Cardiac muscle cell (in vitro differentiated cells and primary cell): Measurements from ENCODE around the gene ZNF652. TPM values are rescaled to one million over a fixed set of nuclear protein-coding genes. Genes with fewer than 3 reads are reported as not detected.

Source experiments
- DNase-seq, 2 donors: peaks; one replicate each; pipeline versions ENCODE4 v3.0.0 to v3.0.0-alpha.2; 2010 to 2017; ENCODE audit warnings: low read depth in 1 of 2, low spot score in 1 of 2
- H3K27ac ChIP-seq: fragments of 200-600 bp; sonication (generic); 2 replicates; pipeline ENCODE4 v1.5.1; 2016
- H3K27me3 ChIP-seq: fragments of 200-600 bp; sonication (generic); 2 replicates; pipeline ENCODE4 v1.6.0; 2016; ENCODE audit warnings: control low read depth
- H3K36me3 ChIP-seq: fragments of 200-600 bp; sonication (generic); 2 replicates; pipeline ENCODE4 v1.5.1; 2016; ENCODE audit warnings: control low read depth
- H3K4me1 ChIP-seq: fragments of 200-600 bp; sonication (generic); 2 replicates; pipeline ENCODE4 v1.8.1; 2017; ENCODE audit warnings: low read depth, mild to moderate bottlenecking, mixed run types
- H3K4me3 ChIP-seq: fragments of 200-600 bp; sonication (generic); 2 replicates; pipeline ENCODE4 v1.5.1; 2016; ENCODE audit warnings: mild to moderate bottlenecking
- H3K9me3 ChIP-seq: fragments of 200-600 bp; sonication (generic); 2 replicates; pipeline ENCODE4 v1.5.1; 2017; ENCODE audit warnings: low read depth, mild to moderate bottlenecking, control low read depth
- CTCF ChIP-seq: IDR thresholded peaks from 2 replicates; pipeline ENCODE4 v1.5.1; 2012; ENCODE audit warnings: low read depth, mild to moderate bottlenecking, low read length
- polyA plus RNA-seq: library from polyadenylated mRNA; unstranded; fragments of >200 nt; fragmentation: Nextera tagmentation; extraction: Ambion mirVana; gene quantifications from 2 replicates; pipeline ENCODE4 v1.2.1, GENCODE V29; 2016
- total RNA-seq: library from RNA; depleted of rRNA; stranded (reverse); fragments of >200 nt; gene quantifications from 2 replicates; pipeline ENCODE4 v1.2.3, GENCODE V29; 2016

Gene ZNF652
- total and polyA plus RNA-seq, 2 experiments from 2014 or later, result 27.4 to 48.5 TPM

DNA sequence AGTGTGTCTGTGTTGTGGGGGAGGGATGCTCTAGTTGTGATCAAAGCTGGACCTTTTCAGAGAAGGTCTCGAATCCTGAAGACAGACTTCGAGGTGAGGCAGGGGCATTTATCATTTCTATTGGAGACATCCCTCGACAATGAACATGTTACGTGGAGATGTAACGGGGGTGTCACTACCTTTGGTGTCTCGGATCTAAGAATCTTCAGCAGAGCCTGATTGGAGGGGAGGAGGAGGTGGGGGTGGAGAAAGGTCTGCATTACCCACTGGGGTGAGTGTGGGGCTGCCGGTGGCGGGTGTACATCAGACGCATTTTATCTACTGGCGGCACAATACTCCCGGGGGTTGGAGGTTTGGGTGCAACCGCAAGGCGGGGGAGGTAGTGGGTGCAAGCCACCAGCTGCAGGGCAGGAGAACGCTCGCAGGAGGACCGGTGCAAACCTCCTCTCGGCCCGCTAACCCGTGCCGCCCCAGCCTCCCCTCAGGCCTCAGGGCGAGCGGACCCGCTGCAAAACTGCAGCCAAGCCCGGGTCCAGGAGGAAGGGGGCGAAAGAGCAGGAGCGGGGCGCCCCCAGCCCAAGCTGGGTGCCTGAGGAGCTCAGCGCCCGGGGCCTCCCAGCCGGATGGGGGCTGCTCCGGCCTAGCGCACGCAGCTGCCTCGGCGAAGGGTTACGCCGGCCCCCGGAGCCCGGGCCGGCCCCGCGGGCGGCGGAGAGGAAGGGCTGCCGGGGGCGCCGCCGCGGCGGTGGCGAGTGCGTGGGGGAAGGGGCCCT, 735 bp downstream of the ZNF652 start:
- Histone ChIP-seq H3K4me1 (peaks cover 19% of the 10 kb centered on the region), H3K27me3 (no peaks in the 10 kb centered on the region), H3K27ac (peak overlapping the region; percentile 97), H3K36me3 (no peaks in the 10 kb centered on the region), H3K9me3 (no peaks in the 10 kb centered on the region), H3K4me3 (peak overlapping the region; percentile 81)
- peak; percentile 35 to 39 for DNase-seq
- TF ChIP-seq CTCF, result no peak

GRCh38 chr17:49360796-49361128, 1.3 kb downstream of the ZNF652 start:
- no peaks in the 10 kb centered on the region for H3K9me3 ChIP-seq
- H3K4me3 ChIP-seq, result peak overlapping the region; percentile 81
- DNase-seq, result no peak
- H3K36me3 ChIP-seq, result no peaks in the 10 kb centered on the region
- TF ChIP-seq CTCF, result no peak
- H3K27ac ChIP-seq, result peak overlapping the region; percentile 97
- H3K4me1 ChIP-seq, result peaks cover 19% of the 10 kb centered on the region
- H3K27me3 ChIP-seq, result no peaks in the 10 kb centered on the region

- DNase-seq, result no peak
- no peaks in the 10 kb centered on the region for H3K36me3 ChIP-seq
- no peak for TF ChIP-seq CTCF
- H3K4me1 ChIP-seq, result peaks cover 19% of the 10 kb centered on the region
- H3K27ac ChIP-seq, result peak overlapping the region; percentile 97
- H3K4me3 ChIP-seq, result peak overlapping the region; percentile 81
- no peaks in the 10 kb centered on the region for H3K9me3 ChIP-seq
- H3K27me3 ChIP-seq, result no peaks in the 10 kb centered on the region
Observed at GRCh38 chr17:49359990-49360795, 1.9 kb downstream of the ZNF652 start.

- Histone ChIP-seq H3K27ac (no peak overlapping the region), H3K4me3 (no peak overlapping the region), H3K36me3 (no peaks in the 10 kb centered on the region), H3K27me3 (no peaks in the 10 kb centered on the region), H3K9me3 (no peaks in the 10 kb centered on the region), H3K4me1 (peaks cover 19% of the 10 kb centered on the region)
- TF ChIP-seq CTCF, result no peak
- peak; percentile 7 to 9 for DNase-seq
Observed at GRCh38 chr17:49358641-49359247, 3.3 kb downstream of the ZNF652 start.

DNA sequence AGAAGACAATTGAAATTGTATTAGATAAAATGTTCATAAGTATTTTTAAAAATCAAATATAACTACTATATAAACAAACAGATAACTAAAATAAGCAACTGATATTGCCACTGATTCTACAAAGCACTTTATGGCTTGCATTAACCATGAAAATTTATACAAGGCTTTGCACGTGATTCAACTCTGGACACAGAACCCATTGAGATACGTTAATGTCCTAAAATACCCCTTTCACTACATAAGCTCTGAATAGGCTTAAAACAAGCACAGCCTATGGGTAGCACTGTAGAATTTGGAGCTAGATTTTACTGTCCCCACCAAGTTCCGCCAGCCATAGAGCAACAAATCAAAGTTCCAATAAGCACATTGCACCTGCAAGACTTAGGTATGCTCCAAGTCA, 4.5 kb downstream of the ZNF652 start:
- no peak for TF ChIP-seq CTCF
- H3K27ac ChIP-seq, result no peak overlapping the region
- no peak overlapping the region for H3K4me3 ChIP-seq
- H3K4me1 ChIP-seq, result peaks cover 19% of the 10 kb centered on the region
- H3K27me3 ChIP-seq, result no peaks in the 10 kb centered on the region
- no peak for DNase-seq
- no peaks in the 10 kb centered on the region for H3K9me3 ChIP-seq
- no peaks in the 10 kb centered on the region for H3K36me3 ChIP-seq
